NCI-H1930 (cell line): ENCODE measurements around the gene HMBS.

ENCODE experiments used
- DNase-seq, 2 experiments: peaks; one replicate each; lab custom pipeline; 2025; lab: John Stamatoyannopoulos, UW

HMBS gene

DNA sequence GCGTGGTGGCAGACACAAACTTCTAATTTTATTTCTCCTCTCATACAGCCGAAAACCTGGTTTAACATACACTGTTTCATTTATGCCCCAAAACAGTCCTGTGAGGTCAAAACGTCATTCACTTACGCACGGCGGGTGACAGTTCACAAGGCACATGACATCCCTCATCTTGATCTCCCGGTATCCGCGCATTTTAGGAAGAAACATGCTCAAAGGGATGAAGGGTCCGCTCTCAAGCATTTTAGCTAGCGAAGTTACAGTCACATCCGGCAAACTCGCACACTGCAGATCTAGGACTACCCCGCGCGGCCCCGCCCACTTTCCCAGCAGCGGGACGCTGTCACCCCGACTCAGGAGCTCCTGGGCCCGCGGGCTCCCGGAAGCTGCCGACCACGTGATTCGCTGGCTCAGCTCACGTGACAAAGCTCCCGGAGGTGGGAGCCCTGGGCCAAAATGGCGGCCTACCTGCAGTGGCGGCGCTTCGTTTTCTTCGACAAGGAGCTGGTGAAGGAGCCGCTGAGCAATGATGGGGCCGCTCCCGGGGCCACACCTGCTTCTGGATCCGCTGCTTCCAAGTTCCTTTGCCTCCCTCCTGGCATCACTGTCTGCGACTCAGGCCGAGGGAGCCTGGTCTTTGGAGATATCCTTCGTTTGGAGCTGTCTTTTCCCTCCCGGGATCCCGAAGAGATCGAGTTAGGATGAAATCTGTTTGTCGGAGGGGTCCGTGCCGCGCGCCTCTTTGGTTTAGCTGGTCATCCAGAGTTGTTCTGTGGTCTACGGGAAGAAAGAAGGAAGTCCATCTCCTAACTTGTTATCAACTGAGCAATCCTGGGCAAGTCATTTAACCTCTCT, 17.1 kb upstream of the HMBS start, which contains the start of gene VPS11:
TSS of gene VPS11 (plus strand) at position 448 of the 852 bp plus-strand sequence. CDS start at position 454, 6 bp downstream.
- DNase-seq: peak; percentile 81 to 88

DNA sequence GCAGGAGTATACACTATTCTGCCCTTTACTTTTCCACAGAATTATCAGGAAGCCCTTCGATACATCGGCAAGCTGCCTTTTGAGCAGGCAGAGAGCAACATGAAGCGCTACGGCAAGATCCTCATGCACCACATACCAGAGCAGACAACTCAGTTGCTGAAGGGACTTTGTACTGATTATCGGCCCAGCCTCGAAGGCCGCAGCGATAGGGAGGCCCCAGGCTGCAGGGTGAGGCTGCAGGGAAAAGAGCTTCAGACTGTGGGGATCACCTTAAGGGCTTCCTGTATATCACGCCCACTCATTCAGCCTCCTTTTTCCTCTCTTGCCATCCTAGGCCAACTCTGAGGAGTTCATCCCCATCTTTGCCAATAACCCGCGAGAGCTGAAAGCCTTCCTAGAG, 6.8 kb upstream of the HMBS start:
- no peak for DNase-seq

DNA sequence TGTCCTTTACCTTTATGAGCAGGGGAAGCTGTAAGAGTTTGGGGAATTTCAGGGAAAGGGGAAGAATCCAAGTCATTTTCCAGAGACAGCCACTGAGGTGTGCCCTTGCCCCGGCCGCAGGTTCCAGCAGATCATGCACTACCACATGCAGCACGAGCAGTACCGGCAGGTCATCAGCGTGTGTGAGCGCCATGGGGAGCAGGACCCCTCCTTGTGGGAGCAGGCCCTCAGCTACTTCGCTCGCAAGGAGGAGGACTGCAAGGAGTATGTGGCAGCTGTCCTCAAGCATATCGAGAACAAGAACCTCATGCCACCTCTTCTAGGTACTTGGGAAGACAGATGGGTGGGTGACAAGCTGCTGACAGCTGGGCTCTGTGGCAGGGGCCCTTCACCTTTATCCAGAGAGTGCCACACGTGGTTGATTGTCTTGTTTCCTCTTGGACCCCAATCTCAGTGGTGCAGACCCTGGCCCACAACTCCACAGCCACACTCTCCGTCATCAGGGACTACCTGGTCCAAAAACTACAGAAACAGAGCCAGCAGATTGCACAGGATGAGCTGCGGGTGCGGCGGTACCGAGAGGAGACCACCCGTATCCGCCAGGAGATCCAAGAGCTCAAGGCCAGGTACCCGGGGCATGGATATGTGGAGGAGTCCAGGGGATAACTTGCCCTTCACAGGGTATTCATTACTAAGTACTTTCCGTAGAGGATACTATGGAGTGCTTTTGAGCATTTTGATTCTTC, 5.8 kb upstream of the HMBS start:
- no peak for DNase-seq

DNA sequence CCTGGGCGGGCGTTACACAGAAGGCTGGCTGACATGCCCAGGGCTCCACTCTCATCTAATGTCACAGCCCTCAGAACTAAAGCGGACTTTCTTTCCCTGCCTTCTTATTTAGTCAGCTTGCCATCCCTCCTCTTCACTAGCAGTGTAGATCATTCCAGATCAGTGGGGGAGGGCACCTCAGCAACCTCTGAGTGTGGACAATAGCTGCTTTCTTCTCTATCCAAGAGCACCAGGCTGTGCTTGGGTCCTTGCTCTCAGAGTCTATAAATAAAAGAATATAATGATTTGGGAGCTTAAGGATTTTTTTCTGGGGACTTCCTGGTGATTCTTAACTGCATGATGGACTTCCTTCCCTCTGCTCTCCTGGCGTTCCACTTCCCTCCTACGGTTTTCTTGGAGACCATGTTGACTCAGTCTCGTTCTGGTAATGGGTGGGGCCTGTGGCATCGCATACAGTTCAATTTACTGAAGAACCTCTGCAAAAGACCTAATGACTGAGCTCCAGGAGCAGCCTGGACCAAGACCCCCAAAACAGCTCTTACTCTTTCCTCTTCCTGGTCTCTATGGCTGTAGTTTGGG, 2.9 kb upstream of the HMBS start:
- no peak for DNase-seq

DNA sequence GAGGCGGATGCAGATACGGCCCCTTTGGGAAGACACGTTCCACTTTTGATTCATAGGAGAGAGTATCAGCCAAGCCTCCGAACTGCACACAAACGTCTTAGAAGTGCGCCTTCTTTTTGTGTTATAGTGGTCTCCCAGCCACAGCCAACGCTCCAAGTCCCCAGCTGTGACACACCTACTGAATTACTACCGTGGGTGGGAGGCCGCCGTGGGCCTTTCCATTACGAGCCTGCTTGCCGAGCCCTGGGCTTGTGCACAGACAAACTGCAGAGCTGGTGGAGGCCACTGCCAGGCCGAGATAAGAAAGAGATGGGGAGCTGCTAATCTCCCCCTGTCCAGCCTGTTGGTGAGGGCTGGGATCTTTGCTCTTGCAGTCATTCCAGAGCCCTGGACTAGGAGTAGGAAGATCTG, 761 bp downstream of the HMBS start:
- no peak for DNase-seq

DNA sequence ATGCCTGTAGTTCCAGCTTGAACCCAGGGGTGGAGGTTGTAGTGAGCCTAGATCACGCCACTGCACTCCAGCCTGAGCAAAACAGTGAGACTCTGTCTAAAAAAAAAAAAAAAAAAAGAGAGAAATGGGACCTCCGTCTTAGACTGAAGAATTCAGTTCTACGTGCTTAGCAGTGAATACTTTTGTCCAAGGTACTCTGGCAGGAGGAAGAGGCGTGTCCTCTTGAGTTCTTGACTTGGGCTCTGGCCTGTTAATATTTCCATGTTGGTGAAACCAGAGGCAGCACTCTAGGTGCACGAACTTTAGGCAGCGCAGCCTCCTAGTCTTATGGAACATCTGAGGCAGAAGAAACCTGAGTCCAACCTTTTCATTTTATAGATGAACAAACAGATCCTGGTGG, 2.4 kb downstream of the HMBS start:
- DNase-seq: no peak

DNA sequence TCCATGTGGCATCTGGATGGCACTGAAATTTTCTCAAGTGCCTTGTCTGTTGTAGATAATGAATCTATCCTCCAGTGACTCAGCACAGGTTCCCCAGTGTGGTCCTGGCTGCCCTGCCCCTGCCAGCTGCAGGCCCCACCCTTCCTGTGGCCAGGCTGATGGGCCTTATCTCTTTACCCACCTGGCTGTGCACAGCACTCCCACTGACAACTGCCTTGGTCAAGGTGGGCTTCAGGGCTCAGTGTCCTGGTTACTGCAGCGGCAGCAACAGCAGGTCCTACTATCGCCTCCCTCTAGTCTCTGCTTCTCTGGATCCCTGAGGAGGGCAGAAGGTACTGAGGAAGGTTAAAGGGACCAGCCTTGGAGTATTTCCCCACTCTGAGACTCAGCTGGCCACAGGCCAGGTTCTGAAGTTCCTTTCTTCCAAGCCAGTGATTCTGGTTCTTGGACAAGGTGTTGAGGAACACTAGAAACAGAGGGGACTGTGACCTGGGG, 3.1 kb downstream of the HMBS start:
- DNase-seq: no peak

DNA sequence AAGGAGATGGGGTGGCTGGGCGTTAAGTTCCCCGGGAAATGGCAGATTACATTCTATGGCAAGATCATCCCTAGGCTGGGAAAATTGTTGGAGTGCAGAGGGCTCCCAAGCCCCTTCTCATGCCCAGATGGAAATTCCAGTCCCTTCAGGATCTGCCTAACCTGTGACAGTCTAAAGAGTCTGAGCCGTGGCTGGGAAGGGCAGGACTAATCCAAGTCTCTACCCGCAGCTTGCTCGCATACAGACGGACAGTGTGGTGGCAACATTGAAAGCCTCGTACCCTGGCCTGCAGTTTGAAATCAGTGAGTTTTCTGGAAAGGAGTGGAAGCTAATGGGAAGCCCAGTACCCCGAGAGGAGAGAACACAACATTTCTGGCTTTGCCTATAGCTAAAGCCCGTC, 3.7 kb downstream of the HMBS start:
- no peak for DNase-seq

DNA sequence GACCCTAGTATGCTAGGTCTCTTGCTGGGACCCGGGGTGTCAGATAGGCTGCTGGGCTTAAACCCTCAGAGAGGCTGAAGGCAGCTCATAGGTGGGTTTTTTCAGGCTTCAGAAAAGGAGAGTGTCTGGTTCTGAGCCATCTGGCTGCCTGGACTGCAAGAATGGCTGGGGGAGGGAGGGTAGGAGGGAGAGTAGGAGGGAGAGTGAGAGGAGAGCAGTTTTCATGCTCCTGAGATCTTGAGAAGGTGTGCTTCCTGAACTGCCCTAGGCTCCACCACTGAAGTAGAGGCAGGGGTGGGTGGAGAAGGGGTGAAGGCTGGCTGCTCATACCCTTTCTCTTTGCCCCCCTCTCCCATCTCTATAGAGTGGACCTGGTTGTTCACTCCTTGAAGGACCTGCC, 4.6 kb downstream of the HMBS start:
- no peak for DNase-seq

DNA sequence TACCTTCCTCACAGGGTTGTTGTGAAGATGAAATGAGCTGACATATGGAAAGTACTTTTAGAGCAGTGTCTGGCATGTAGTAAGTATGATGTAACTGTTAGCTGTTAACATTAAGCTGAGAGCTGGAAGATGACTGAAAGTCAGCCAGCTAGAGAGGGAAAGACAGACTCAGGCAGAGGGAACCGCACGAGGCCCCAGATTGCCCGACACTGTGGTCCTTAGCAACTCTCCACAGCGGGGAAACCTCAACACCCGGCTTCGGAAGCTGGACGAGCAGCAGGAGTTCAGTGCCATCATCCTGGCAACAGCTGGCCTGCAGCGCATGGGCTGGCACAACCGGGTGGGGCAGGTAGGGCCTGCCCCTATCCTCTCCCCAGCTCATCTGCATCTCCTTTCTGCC, 6.5 kb downstream of the HMBS start:
- DNase-seq: no peak

DNA sequence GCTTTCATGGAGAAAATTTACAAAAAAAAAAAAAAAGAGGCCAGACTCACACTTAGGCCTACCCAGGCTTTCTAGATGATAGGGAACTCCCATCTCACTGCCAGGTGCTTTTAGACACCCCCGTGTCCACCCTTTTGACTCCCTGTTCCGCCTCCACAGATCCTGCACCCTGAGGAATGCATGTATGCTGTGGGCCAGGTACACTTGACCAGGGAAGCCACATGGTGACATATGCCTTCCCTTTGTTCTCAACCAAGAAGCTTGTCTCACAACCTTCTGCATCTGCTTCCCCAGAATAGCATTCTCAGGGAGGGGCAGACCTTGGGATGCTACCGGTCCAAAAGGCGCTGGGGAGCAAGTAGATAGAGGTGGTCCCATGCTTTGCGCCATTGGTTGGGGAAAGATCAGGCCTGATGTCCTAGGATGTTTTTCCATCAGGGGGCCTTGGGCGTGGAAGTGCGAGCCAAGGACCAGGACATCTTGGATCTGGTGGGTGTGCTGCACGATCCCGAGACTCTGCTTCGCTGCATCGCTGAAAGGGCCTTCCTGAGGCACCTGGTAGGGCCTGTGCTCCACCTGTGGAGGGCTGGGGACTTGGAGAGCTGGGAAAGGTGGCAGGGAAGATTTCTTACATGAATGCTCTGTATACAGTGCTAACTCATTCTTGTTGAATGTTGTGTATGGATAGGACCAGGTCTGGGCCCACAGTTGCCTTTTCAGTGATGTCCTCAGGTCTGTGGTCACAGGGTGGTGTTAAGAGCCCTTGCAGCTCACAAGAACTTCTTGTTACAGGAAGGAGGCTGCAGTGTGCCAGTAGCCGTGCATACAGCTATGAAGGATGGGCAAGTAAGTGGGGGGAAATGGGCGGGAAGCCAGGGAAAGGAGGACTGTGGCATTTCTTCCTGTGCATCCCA, 7.5 kb downstream of the HMBS start:
- no peak for DNase-seq

DNA sequence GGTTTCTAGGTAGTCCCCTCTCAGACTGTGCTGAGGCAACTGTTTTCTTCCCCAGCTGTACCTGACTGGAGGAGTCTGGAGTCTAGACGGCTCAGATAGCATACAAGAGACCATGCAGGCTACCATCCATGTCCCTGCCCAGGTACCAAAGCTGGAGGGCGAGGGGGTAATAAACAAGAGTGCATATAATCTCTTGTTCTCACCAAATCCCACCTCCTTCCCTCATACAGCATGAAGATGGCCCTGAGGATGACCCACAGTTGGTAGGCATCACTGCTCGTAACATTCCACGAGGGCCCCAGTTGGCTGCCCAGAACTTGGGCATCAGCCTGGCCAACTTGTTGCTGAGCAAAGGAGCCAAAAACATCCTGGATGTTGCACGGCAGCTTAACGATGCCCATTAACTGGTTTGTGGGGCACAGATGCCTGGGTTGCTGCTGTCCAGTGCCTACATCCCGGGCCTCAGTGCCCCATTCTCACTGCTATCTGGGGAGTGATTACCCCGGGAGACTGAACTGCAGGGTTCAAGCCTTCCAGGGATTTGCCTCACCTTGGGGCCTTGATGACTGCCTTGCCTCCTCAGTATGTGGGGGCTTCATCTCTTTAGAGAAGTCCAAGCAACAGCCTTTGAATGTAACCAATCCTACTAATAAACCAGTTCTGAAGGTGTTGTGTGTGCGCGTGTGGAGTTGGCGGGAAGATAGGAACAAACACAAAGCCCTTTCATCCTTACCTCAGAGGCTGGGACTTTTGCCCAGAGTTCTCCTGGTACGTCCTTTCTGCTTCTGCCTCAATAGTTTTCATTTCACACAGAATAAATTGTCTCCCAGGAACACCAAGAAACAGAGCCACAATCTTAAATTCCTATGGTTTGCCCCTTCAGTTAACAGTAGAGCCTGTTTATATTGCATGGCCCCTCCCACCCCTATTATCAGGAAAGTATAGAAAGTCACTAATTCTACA, 8.5 kb downstream of the HMBS start:
- DNase-seq: no peak

DNA sequence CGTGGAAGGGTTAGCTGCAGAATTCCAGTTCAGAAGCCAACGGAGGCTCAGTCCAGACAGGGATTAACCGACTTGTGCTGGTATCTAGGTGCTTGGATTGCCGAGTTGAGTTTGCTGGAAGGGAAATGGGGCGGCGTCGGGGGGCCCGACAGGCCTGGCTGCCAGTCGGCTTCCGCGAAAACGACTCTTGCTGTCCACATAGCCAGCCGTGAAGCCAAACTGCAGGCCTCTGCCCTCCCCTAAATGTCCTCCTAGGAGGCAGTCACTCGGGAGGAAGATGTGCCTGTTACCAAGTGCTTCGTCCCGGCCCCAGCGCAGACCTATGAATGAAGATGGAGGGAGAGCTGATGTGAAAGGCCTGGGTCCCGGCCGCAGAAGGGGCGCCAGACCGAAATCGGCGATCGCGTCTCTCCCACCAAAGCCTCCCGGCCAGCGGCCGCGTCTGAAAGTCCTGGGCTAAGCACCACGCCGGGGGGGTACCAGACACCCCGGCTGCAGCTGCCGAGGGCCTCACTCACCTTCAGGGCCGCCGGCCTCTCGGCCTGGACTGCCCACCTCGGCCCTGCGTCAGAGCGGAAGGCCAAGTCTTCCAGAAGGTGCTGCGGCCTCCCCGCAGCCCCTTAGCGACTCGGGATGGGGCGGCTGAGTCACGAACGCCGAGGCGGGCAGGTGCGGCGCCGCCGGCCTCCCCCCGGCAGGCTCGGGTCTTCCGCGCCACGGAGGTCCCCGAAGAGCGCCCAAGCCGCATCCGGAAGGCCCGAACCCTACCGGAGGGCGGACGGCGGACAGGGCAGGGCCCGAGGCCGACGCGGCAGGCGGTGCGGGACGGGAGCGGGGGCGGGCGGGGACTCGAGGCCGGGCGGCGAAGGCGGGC, 9.5 kb downstream of the HMBS start:
- DNase-seq: no peak

DNA sequence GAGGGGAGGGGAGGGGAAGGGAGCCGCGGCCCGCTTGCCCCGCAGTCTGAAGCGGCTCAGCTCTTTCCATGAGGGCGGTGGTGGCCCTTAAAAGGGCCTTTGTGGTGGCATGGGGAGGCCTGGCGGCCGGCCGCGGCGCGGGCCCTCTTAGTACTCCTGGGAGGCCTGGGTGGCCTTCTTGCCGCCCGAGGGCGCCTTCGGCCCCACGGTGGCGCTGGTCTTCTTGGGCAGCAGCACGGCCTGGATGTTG, 10.1 kb downstream of the HMBS start:
- peak; percentile 33 to 69 for DNase-seq

DNA sequence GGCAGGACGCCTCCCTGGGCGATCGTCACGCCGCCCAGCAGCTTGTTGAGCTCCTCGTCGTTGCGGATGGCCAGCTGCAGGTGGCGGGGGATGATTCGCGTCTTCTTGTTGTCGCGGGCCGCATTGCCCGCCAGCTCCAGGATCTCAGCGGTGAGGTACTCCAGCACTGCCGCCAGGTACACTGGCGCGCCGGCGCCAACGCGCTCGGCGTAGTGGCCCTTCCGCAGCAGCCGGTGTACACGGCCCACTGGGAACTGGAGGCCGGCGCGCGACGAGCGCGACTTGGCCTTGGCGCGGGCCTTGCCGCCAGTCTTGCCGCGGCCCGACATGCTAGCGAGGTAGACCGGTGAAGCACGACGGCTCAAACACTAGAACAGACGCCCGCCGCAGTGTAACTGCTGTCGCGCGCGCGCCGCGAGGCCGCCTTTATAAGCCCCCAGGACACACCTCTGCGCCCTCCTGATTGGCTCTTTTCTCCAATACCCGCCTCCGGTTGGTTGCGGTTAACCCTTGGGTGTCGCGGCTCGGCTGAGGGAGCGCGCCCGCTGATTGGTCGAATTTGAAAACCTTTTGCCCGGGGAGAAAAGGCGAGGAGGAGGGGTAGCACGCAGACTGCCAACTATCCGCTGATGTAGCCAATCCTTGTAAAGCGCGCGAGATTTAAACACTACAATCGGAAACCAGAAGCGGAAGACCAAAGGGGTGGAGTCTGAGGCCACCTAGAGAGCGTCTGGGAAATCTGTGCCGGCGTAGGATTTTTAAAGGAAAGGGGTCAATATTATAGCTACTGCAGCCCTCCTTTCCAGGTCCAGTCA, 10.6 kb downstream of the HMBS start:
- peak; percentile 98 to 99 for DNase-seq

DNA sequence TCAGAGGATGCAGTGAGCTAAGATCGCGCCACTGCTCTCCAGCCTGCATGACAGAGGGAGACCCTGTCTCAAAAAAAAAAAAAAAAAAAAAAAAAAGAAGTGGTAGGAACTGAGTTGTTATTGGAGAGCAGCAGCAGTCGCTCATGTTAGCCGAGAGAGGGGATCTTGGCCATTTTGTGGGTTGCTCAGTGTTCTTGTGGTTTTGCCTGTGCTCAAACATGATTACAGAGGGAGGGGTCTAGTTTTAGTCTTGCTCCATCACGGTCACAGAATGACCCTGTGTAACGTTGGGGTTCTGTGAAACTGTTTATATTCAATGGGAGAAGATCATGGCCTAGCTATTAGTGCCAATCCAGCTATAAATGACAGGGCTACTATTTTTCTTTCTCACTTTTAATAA, 15.0 kb downstream of the HMBS start:
- no peak for DNase-seq

DNA sequence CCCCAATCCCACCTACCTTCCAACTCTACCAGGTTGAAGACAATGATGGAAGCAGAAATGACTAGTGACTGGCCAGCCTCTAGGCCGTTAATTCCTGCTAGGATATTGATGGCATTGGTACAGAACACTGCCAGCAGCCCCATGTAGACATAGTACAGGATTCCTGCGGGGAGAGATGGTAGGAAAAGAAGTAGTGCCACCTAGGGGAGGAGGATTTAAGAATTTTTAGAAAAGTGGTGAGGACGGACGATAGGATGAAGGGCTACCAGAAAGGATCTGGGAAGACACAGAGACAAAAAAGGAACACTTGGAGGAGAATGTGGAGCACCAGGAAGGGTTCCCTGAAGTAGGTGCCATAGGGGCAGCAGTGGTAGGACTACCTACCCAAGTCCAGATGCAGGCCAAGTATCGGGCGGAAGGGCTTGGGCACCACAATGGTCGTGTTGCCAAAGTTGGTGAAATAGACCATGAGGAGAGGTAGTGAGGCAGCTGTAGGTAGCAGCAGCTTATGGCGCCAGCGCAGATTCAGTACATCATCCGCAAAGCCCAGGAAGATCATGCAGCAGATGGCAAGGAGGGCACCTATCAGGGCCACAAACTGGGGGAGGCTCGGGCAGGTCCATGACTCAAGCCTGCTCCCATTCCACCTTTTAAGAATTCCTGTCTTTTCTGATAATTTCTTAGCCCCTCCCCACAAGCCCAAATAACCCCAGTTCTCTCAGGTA, 15.7 kb downstream of the HMBS start:
- peak in 1 of 2 experiments; percentile 35 for DNase-seq
